Smooth muscle cell (in vitro differentiated cells): ENCODE results near the gene ATF3. TPM values are rescaled to one million over a fixed set of nuclear protein-coding genes. Genes with fewer than 3 reads are reported as not detected.

Experiments
- DNase-seq: peaks from one replicate; lab custom pipeline; 2025; ENCODE audit not compliant: unreplicated experiment; lab: John Stamatoyannopoulos, UW
- H2AFZ ChIP-seq: fragments of 200-600 bp; sonication (generic); 2 replicates; pipeline ENCODE4 v1.6.0; 2016; ENCODE audit warnings: antibody characterized with exemption, low read depth, mild to moderate bottlenecking
- H3F3A ChIP-seq: fragments of 200-600 bp; sonication (generic); 2 replicates; pipeline ENCODE4 v1.6.0; 2017; ENCODE audit warnings: antibody characterized with exemption, low read depth
- H3K27ac ChIP-seq: fragments of 200-600 bp; sonication (generic); 2 replicates; pipeline ENCODE4 v1.5.1; 2016; ENCODE audit warnings: low read depth, mild to moderate bottlenecking
- H3K27me3 ChIP-seq: fragments of 200-600 bp; sonication (generic); 2 replicates; pipeline ENCODE4 v1.6.1; 2016; ENCODE audit warnings: low read depth, mild to moderate bottlenecking
- H3K36me3 ChIP-seq: fragments of 200-600 bp; sonication (generic); 2 replicates; pipeline ENCODE4 v1.5.1; 2016; ENCODE audit warnings: low read depth
- H3K4me1 ChIP-seq: fragments of 200-600 bp; sonication (generic); 2 replicates; pipeline ENCODE4 v1.5.1; 2016; ENCODE audit warnings: low read depth
- H3K4me2 ChIP-seq: fragments of 200-600 bp; sonication (generic); 2 replicates; pipeline ENCODE4 v1.6.0; 2016; ENCODE audit warnings: mild to moderate bottlenecking
- H3K4me3 ChIP-seq: fragments of 200-600 bp; sonication (generic); 2 replicates; pipeline ENCODE4 v1.5.1; 2016; ENCODE audit warnings: mild to moderate bottlenecking
- H3K79me2 ChIP-seq: fragments of 200-600 bp; sonication (generic); 2 replicates; pipeline ENCODE4 v1.6.0; 2016; ENCODE audit warnings: low read depth, mild to moderate bottlenecking
- H3K9ac ChIP-seq: fragments of 200-600 bp; sonication (generic); 2 replicates; pipeline ENCODE4 v1.6.0; 2016; ENCODE audit warnings: low read depth
- H3K9me3 ChIP-seq: fragments of 200-600 bp; sonication (generic); replicated peaks from 2 replicates; pipeline ENCODE4 v1.5.1; 2016; ENCODE audit warnings: low read depth
- H4K20me1 ChIP-seq: fragments of 200-600 bp; sonication (generic); 2 replicates; pipeline ENCODE4 v1.6.0; 2016; ENCODE audit warnings: low read depth
- WGBS: methylation state at CpG from one replicate; pipeline ENCODE4 v1.1.7; 2016; ENCODE audit warnings: low lambda C conversion rate; 5-methylcytosine and 5-hydroxymethylcytosine counted together
- polyA plus RNA-seq: library from polyadenylated mRNA; unstranded; fragments of >200 nt; fragmentation: Nextera tagmentation; extraction: Ambion mirVana; gene quantifications from 2 replicates; pipeline ENCODE4 v1.2.1, GENCODE V29; 2016
- total RNA-seq: library from RNA; depleted of rRNA; stranded (reverse); fragments of >200 nt; gene quantifications from 2 replicates; pipeline ENCODE4 v1.2.3, GENCODE V29; 2014
- TF ChIP-seq, protein P1 (sequence below): fragments of 200-600 bp; sonication (generic); IDR thresholded peaks from 2 replicates; pipeline ENCODE4 v1.5.1; 2017; ENCODE audit warnings: borderline replicate concordance, mild to moderate bottlenecking, antibody characterized with exemption; ENCODE audit not compliant: insufficient read depth, poor library complexity, severe bottlenecking

The ATF3 gene
- total and polyA plus RNA-seq, 2 experiments from 2014 or later = 152 to 231 TPM

DNA sequence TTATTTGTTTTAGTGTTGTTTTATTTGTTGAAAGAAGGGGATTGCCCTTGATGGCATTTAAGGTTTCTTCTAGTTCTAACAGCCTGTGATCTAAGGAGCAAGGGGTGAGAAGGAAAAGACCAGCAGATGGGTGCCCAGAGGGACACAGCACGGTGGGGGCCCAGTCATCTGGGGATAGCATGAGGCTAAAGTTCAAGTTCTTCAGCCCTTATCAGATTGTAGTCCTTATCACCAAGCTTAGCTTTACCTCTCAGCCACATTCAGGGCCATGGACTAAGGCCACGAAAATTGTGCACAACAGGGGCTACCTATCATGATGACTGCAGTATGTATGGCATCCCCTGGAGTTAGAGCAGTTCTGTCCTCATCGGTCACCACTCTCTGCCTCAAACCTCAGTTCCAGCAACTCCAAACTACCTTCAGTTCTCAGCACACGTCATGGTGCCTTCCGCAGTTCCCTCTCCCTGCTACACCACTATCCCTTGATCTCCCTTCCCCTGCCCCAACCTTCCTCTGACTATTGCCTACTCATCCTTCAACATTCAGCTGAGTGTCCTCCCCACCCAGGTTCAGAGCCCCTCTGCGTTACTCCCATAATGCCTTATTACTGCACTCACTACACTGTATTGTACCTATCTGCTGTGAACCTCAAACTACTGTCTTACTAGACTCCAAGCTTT is 36.4 kb downstream of the ATF3 start:
- H3K4me3 ChIP-seq = no peak overlapping the region
- 90% methylated on average over 6 of the region's 6 CpGs for whole genome bisulfite sequencing
- TF ChIP-seq, protein P1, sequence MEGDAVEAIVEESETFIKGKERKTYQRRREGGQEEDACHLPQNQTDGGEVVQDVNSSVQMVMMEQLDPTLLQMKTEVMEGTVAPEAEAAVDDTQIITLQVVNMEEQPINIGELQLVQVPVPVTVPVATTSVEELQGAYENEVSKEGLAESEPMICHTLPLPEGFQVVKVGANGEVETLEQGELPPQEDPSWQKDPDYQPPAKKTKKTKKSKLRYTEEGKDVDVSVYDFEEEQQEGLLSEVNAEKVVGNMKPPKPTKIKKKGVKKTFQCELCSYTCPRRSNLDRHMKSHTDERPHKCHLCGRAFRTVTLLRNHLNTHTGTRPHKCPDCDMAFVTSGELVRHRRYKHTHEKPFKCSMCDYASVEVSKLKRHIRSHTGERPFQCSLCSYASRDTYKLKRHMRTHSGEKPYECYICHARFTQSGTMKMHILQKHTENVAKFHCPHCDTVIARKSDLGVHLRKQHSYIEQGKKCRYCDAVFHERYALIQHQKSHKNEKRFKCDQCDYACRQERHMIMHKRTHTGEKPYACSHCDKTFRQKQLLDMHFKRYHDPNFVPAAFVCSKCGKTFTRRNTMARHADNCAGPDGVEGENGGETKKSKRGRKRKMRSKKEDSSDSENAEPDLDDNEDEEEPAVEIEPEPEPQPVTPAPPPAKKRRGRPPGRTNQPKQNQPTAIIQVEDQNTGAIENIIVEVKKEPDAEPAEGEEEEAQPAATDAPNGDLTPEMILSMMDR = no peak
- H3K4me1 ChIP-seq = no peaks in the 10 kb centered on the region
- H3K36me3 ChIP-seq = no peaks in the 10 kb centered on the region
- H2AFZ ChIP-seq = no peak overlapping the region
- H3K27ac ChIP-seq = no peak overlapping the region
- H3F3A ChIP-seq = no peaks in the 10 kb centered on the region
- H3K9ac ChIP-seq = no peak overlapping the region
- DNase-seq = no peak
- no peaks in the 10 kb centered on the region for H3K27me3 ChIP-seq
- no peaks in the 10 kb centered on the region for H4K20me1 ChIP-seq
- no peak overlapping the region for H3K4me2 ChIP-seq
- no peaks in the 10 kb centered on the region for H3K79me2 ChIP-seq
- no peaks in the 10 kb centered on the region for H3K9me3 ChIP-seq

DNA sequence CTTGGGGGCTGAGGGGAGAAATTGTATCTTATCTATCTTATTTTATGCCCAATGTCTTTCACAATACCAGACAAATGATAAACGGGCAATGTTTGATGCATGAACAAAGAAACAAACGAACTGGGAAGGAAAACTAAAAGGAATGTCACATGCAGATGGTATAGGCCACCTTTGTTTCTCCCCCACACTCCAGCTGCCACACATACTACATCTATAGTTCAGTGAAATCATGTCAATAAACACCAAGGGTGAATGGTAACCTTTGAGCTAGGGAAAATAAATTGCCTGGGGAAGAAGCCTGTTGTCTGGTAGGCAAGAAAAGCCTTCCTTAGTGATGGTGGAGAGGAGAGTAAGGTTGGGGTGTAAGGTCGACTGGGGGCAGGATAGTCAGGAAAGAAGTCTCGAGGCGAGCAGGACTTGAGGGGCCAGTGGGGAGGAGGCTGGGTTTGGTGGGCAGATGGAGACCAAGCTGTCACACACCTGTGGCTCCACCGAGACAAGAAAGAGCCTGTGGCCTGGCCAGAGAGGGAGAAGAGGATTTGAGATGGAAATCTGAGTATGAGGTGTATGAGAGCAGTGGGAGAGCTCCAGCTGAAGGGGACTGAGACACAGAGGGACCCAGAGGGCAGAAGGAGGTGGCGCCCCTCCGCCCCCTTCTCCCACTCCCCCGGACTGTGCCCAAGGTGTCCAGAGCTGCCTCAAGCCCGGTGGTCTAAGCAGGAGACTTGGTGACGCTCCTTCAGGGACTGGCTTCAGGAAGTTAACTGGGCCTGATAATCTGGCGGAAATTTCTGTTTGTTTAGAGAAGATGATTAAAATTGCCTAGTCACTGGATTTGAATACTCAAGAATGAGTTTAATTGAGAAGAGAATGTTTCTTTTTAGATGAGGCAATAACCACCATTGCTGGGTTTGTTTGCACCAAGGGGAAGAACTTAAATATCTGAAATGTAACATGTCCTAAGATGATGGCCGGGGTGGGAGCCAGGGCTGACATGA is 37.3 kb downstream of the ATF3 start:
- H3K4me3 ChIP-seq = no peak overlapping the region
- H2AFZ ChIP-seq = no peak overlapping the region
- DNase-seq = no peak
- H3K36me3 ChIP-seq = no peaks in the 10 kb centered on the region
- H3K27ac ChIP-seq = no peak overlapping the region
- WGBS = 88% methylated on average over 13 of the region's 13 CpGs
- H3K9ac ChIP-seq = no peak overlapping the region
- TF ChIP-seq, protein P1 = no peak
- no peaks in the 10 kb centered on the region for H3K27me3 ChIP-seq
- H3K9me3 ChIP-seq = no peaks in the 10 kb centered on the region
- H3K4me1 ChIP-seq = no peaks in the 10 kb centered on the region
- no peaks in the 10 kb centered on the region for H4K20me1 ChIP-seq
- H3K4me2 ChIP-seq = no peak overlapping the region
- no peaks in the 10 kb centered on the region for H3F3A ChIP-seq
- no peaks in the 10 kb centered on the region for H3K79me2 ChIP-seq

DNA sequence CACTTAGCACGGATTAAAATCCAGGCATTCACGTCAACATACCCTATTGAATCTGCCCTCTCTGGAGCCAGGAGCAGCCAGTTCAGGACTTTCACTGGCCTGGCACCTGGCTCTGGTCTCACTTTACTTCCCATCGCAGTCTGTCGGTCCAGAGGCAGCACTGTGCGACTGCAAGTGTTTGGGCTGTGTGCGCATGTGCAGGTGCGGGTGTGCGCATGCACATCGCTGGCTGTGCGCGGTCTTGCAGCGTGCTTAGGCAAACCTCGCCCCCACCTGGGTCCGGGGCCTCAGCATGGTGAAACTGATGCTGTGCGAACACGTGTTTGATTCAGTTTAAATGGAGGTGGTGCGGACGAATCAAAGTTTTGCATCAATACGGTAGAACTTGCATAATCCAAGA is 38.0 kb downstream of the ATF3 start:
- Histone ChIP-seq H2AFZ (no peak overlapping the region), H3K9me3 (no peaks in the 10 kb centered on the region), H3K9ac (no peak overlapping the region), H3K4me2 (no peak overlapping the region), H3F3A (no peaks in the 10 kb centered on the region), H3K4me1 (no peaks in the 10 kb centered on the region), H3K36me3 (no peaks in the 10 kb centered on the region), H3K4me3 (no peak overlapping the region), H3K27me3 (no peaks in the 10 kb centered on the region), H4K20me1 (no peaks in the 10 kb centered on the region), H3K27ac (no peak overlapping the region), H3K79me2 (no peaks in the 10 kb centered on the region)
- 96% methylated on average over 19 of the region's 19 CpGs for whole genome bisulfite sequencing
- TF ChIP-seq, protein P1 = no peak
- no peak for DNase-seq
